ENCODE results near the gene TMEM109. TPM values are rescaled to one million over a fixed set of nuclear protein-coding genes. Genes with fewer than 3 reads are reported as not detected.

The TMEM109 gene
- polyA plus RNA-seq, 2 of the 4 experiments (the other 2 are of a cell fraction), result 40.9 to 93.0 TPM

DNA sequence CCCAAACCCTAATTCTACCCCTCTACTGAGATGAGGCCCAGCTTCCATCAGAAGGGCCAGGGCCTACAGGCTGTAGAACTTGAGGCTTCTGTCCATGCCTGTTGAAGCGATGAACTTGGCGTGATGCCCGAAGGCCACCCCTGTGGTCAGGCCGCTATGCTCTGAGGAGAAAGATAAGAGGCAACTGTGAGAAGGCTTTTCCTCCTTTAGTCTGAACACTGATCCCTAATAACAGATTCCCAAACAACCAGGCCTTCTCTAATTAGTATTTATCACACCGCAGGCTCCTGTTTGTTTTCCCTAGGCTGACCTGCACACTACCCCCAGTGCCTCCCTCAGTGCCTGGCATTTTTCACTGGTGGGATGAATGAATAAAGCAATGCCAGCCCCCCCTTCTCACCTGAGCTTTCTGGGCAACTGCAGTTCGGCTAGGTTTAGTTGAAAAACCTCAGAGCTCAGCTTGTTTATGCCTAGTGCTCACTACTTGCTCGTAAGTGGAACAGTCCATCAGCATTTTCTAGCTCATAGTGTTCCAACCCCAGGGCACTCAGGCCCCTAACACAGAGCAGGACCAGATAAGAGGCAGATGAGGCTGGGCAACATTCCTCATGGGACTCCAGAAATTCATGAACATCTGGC lies 22.7 kb upstream of the TMEM109 start:
- Histone ChIP-seq H3K9me3 (no peaks in the 10 kb centered on the region), H3K4me1 (no peaks in the 10 kb centered on the region), H3K4me3 (no peak overlapping the region), H3K4me2 (no peak overlapping the region), H3K27ac (no peak overlapping the region)
- DNase-seq (ENCODE audit: low read depth in 1 of 2, low spot score in 1 of 2) (no peak), ATAC-seq (no peak), FAIRE-seq (no peak)
- no peak for TF ChIP-seq ESRRA (IDR thresholded peaks at IDR 0.05; ENCODE audit: borderline replicate concordance, low read length)
- TF ChIP-seq TFCP2L1 (CRISPR knock-in tag; IDR thresholded peaks at IDR 0.05), result no peak
- no peak for TF ChIP-seq PBX3 (IDR thresholded peaks at IDR 0.05)
- TF ChIP-seq ATOH8 (CRISPR knock-in tag; IDR thresholded peaks at IDR 0.05; ENCODE audit: low read depth), result no peak
- TF ChIP-seq SMC3 (IDR thresholded peaks at IDR 0.05), result no peak
- TF ChIP-seq NFE2L2 (conservative IDR thresholded peaks at IDR 0.05; ENCODE audit: low read length), result no peak
- TF ChIP-seq ZFP36 (IDR thresholded peaks at IDR 0.05; ENCODE audit: borderline replicate concordance, partially characterized antibody), result no peak
- TF ChIP-seq CBX8 (IDR thresholded peaks at IDR 0.05), result no peak
- TF ChIP-seq MAZ (IDR thresholded peaks at IDR 0.05; ENCODE audit: borderline replicate concordance, low read depth, low read length), result no peak
- TF ChIP-seq TP53 (CRISPR knock-in tag; IDR thresholded peaks at IDR 0.05), result no peak
- TF ChIP-seq BHLHE40 (IDR thresholded peaks at IDR 0.05; ENCODE audit: low read depth, low read length), result no peak
- CTCF ChIA-PET, result interaction anchor here (0.9 to 7.7 kb wide), 6 partner anchors 10 to 116 kb away, joined by 3 to 109 read pairs (median 6); partner anchors contain the start of gene ZP1
- POLR2A ChIA-PET, result no interaction called here
- WGBS (ENCODE audit: missing lambda C conversion rate), result 92% methylated on average over 7 of the region's 7 CpGs

- Histone ChIP-seq H3K27ac (no peak overlapping the region), H3K4me3 (no peak overlapping the region), H3K9me3 (no peaks in the 10 kb centered on the region), H3K4me1 (peaks cover 4% of the 10 kb centered on the region; the same call in 1 of the 3 replicates), H3K4me2 (no peak overlapping the region)
- POLR2A ChIA-PET, result no interaction called here
- FAIRE-seq (no peak), ATAC-seq (no peak), DNase-seq (ENCODE audit: low read depth in 1 of 2, low spot score in 1 of 2) (no peak)
- WGBS (ENCODE audit: missing lambda C conversion rate), result 96% methylated on average over 5 of the region's 5 CpGs
- CTCF ChIA-PET, result interaction anchor here (0.7 to 10.1 kb wide), 6 partner anchors 8 to 118 kb away, joined by 3 to 93 read pairs (median 14); no protein-coding TSS in a partner anchor
- TF ChIP-seq CEBPB (IDR thresholded peaks at IDR 0.05), result no peak
Measured at GRCh38 chr11:60895687-60896086, 18.3 kb upstream of the TMEM109 start.

GRCh38 chr11:60897496-60897895 lies 16.5 kb upstream of the TMEM109 start:
- CTCF ChIA-PET, result interaction anchor here (2.3 to 12.7 kb wide), 4 partner anchors 10 to 120 kb away, joined by 17 to 153 read pairs (median 81); no protein-coding TSS in a partner anchor
- ATAC-seq (no peak), DNase-seq (ENCODE audit: low read depth in 1 of 2, low spot score in 1 of 2) (no peak), FAIRE-seq (no peak)
- Histone ChIP-seq H3K9me3 (no peaks in the 10 kb centered on the region), H3K4me1 (peaks cover 4% of the 10 kb centered on the region; the same call in 1 of the 3 replicates), H3K4me3 (no peak overlapping the region), H3K4me2 (no peak overlapping the region), H3K27ac (no peak overlapping the region)
- WGBS (ENCODE audit: missing lambda C conversion rate), result 94% methylated on average over 4 of the region's 4 CpGs
- POLR2A ChIA-PET, result interaction anchor here (1.0 kb wide), 1 partner anchor 10 kb away, joined by 3 read pairs; no protein-coding TSS in a partner anchor
- TF ChIP-seq TFCP2L1 (CRISPR knock-in tag; IDR thresholded peaks at IDR 0.05) (no peak), EHMT2 (IDR thresholded peaks at IDR 0.05; ENCODE audit: low read depth) (no peak), SREBF2 (IDR thresholded peaks at IDR 0.05) (no peak), PBX3 (IDR thresholded peaks at IDR 0.05) (no peak), CHD4 (IDR thresholded peaks at IDR 0.05; ENCODE audit: borderline replicate concordance) (no peak), PHF8 (IDR thresholded peaks at IDR 0.05; ENCODE audit: borderline replicate concordance, low read depth) (no peak), FOXS1 (CRISPR knock-in tag; IDR thresholded peaks at IDR 0.05) (no peak), ZFP36 (IDR thresholded peaks at IDR 0.05; ENCODE audit: borderline replicate concordance, partially characterized antibody) (no peak), ZNF302 (CRISPR knock-in tag; IDR thresholded peaks at IDR 0.05) (no peak), HOXA7 (CRISPR knock-in tag; IDR thresholded peaks at IDR 0.05) (no peak), HEYL (CRISPR knock-in tag; IDR thresholded peaks at IDR 0.05) (no peak), ELK1 (IDR thresholded peaks at IDR 0.05; ENCODE audit: low read depth, low read length) (no peak)
- TF ChIP-seq, protein P1, sequence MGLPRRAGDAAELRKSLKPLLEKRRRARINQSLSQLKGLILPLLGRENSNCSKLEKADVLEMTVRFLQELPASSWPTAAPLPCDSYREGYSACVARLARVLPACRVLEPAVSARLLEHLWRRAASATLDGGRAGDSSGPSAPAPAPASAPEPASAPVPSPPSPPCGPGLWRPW (IDR thresholded peaks at IDR 0.05), result no peak
- TF ChIP-seq, protein P2, sequence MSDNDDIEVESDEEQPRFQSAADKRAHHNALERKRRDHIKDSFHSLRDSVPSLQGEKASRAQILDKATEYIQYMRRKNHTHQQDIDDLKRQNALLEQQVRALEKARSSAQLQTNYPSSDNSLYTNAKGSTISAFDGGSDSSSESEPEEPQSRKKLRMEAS (IDR thresholded peaks at IDR 0.05), result no peak
- TF ChIP-seq, protein P3, sequence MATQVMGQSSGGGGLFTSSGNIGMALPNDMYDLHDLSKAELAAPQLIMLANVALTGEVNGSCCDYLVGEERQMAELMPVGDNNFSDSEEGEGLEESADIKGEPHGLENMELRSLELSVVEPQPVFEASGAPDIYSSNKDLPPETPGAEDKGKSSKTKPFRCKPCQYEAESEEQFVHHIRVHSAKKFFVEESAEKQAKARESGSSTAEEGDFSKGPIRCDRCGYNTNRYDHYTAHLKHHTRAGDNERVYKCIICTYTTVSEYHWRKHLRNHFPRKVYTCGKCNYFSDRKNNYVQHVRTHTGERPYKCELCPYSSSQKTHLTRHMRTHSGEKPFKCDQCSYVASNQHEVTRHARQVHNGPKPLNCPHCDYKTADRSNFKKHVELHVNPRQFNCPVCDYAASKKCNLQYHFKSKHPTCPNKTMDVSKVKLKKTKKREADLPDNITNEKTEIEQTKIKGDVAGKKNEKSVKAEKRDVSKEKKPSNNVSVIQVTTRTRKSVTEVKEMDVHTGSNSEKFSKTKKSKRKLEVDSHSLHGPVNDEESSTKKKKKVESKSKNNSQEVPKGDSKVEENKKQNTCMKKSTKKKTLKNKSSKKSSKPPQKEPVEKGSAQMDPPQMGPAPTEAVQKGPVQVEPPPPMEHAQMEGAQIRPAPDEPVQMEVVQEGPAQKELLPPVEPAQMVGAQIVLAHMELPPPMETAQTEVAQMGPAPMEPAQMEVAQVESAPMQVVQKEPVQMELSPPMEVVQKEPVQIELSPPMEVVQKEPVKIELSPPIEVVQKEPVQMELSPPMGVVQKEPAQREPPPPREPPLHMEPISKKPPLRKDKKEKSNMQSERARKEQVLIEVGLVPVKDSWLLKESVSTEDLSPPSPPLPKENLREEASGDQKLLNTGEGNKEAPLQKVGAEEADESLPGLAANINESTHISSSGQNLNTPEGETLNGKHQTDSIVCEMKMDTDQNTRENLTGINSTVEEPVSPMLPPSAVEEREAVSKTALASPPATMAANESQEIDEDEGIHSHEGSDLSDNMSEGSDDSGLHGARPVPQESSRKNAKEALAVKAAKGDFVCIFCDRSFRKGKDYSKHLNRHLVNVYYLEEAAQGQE (IDR thresholded peaks at IDR 0.05), result no peak
